ENCODE data around the gene GALNT4.

- TF ChIP-seq POLR2A (IDR thresholded peaks at IDR 0.05) (no peak), POLR2AphosphoS5 (IDR thresholded peaks at IDR 0.05) (no peak)
- TF ChIP-seq, protein P1, sequence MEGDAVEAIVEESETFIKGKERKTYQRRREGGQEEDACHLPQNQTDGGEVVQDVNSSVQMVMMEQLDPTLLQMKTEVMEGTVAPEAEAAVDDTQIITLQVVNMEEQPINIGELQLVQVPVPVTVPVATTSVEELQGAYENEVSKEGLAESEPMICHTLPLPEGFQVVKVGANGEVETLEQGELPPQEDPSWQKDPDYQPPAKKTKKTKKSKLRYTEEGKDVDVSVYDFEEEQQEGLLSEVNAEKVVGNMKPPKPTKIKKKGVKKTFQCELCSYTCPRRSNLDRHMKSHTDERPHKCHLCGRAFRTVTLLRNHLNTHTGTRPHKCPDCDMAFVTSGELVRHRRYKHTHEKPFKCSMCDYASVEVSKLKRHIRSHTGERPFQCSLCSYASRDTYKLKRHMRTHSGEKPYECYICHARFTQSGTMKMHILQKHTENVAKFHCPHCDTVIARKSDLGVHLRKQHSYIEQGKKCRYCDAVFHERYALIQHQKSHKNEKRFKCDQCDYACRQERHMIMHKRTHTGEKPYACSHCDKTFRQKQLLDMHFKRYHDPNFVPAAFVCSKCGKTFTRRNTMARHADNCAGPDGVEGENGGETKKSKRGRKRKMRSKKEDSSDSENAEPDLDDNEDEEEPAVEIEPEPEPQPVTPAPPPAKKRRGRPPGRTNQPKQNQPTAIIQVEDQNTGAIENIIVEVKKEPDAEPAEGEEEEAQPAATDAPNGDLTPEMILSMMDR (IDR thresholded peaks at IDR 0.05) = no peak
Observed at GRCh38 chr12:89507015-89507824, 17.4 kb downstream of the GALNT4 start.
